ENCODE data around the gene ATF3.

GRCh38 chr1:212646588-212646987 lies 38.0 kb downstream of the ATF3 start:
- TF ChIP-seq, protein P1, sequence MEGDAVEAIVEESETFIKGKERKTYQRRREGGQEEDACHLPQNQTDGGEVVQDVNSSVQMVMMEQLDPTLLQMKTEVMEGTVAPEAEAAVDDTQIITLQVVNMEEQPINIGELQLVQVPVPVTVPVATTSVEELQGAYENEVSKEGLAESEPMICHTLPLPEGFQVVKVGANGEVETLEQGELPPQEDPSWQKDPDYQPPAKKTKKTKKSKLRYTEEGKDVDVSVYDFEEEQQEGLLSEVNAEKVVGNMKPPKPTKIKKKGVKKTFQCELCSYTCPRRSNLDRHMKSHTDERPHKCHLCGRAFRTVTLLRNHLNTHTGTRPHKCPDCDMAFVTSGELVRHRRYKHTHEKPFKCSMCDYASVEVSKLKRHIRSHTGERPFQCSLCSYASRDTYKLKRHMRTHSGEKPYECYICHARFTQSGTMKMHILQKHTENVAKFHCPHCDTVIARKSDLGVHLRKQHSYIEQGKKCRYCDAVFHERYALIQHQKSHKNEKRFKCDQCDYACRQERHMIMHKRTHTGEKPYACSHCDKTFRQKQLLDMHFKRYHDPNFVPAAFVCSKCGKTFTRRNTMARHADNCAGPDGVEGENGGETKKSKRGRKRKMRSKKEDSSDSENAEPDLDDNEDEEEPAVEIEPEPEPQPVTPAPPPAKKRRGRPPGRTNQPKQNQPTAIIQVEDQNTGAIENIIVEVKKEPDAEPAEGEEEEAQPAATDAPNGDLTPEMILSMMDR (conservative IDR thresholded peaks at IDR 0.05 in 1 of 2, IDR thresholded peaks at IDR 0.05 in 1 of 2; ENCODE audit: low read depth in 1 of 2, low read length in 2 of 2) = no peak
- TF ChIP-seq EZH2 (IDR thresholded peaks at IDR 0.05; ENCODE audit: low read length, missing control alignments) = no peak
